HepG2 (cell line): ENCODE data around the gene SLC35F6. TPM values are rescaled to one million over a fixed set of nuclear protein-coding genes. Genes with fewer than 3 reads are reported as not detected.
A peak's percentile ranks its signal among the peaks of the same experiment; 100 is the strongest.

ENCODE experiments used
- FLYWCH1 ChIP-seq: sonication (generic); formaldehyde crosslinking; IDR thresholded peaks from 2 replicates; pipeline ENCODE4 v1.8.1; 2023; ENCODE audit warnings: mild to moderate bottlenecking, missing genetic modification reagents
- ISX ChIP-seq: sonication (generic); formaldehyde crosslinking; conservative IDR thresholded peaks from 2 replicates; pipeline ENCODE4 v1.5.0; 2020; ENCODE audit warnings: missing genetic modification reagents
- JUND ChIP-seq: sonication (generic); formaldehyde crosslinking; IDR thresholded peaks from 2 replicates; pipeline ENCODE4 v1.8.0; 2022; ENCODE audit warnings: mild to moderate bottlenecking, missing genetic modification reagents
- MAZ ChIP-seq, 2 experiments: sonication (generic) in 1 of 2; formaldehyde crosslinking in 1 of 2; IDR thresholded peaks; 2 replicates each; pipeline versions ENCODE4 v1.5.0 to v1.6.1; 2012 to 2020; ENCODE audit warnings: low read depth in 2 of 2, mild to moderate bottlenecking in 2 of 2, borderline replicate concordance in 1 of 2, improper control_type of control experiment in 1 of 2, low read length in 1 of 2, missing genetic modification reagents in 1 of 2, moderate library complexity in 1 of 2
- MED1 ChIP-seq: sonication (generic); formaldehyde crosslinking; IDR thresholded peaks from 2 replicates; pipeline ENCODE4 v1.4.0; 2020; ENCODE audit warnings: missing genetic modification reagents
- MEIS1 ChIP-seq: sonication (generic); formaldehyde crosslinking; IDR thresholded peaks from 2 replicates; pipeline ENCODE4 v1.9.0; 2021; ENCODE audit warnings: mild to moderate bottlenecking, missing genetic modification reagents, moderate library complexity, borderline replicate concordance
- PBX3 ChIP-seq: sonication (generic); formaldehyde crosslinking; IDR thresholded peaks from 2 replicates; pipeline ENCODE4 v1.8.1; 2023; ENCODE audit warnings: missing genetic modification reagents, inconsistent platforms, borderline replicate concordance
- RFX5 ChIP-seq: IDR thresholded peaks from 2 replicates; pipeline ENCODE4 v1.6.1; 2011; ENCODE audit warnings: low read depth, low read length, improper control_type of control experiment
- ZNF234 ChIP-seq: sonication (generic); formaldehyde crosslinking; conservative IDR thresholded peaks from 2 replicates; pipeline ENCODE4 v1.5.1; 2020; ENCODE audit warnings: mild to moderate bottlenecking, missing genetic modification reagents
- ZNF788 ChIP-seq: sonication (generic); formaldehyde crosslinking; IDR thresholded peaks from 2 replicates; pipeline ENCODE4 v1.5.0; 2020; ENCODE audit warnings: mild to moderate bottlenecking, missing genetic modification reagents, borderline replicate concordance
- ZUFSP ChIP-seq: sonication (generic); formaldehyde crosslinking; IDR thresholded peaks from 2 replicates; pipeline ENCODE4 v1.9.0; 2021; ENCODE audit warnings: missing genetic modification reagents, mild to moderate bottlenecking, borderline replicate concordance
- polyA plus RNA-seq, 8 experiments: library from polyadenylated mRNA; depleted of rRNA in 3 of 8; stranded (reverse) in 7 of 8; unstranded in 1 of 8; fragments of >200 nt; fragmentation: Illumina TruSeq in 4 of 8; extraction: Trizol in 4 of 8; gene quantifications; 2 replicates each; pipeline versions ENCODE4 v1.2.1 to v1.2.3, GENCODE V29; 2011 to 2016; ENCODE audit warnings: low read depth in 4 of 8, missing spikeins in 1 of 8, mixed read lengths in 1 of 8; ENCODE audit not compliant: insufficient read depth in 1 of 8
- total RNA-seq, 5 experiments: library from RNA; depleted of rRNA; stranded (reverse); fragments of >200 nt; fragmentation: Illumina TruSeq; extraction: Trizol; gene quantifications; 2 replicates each; pipeline ENCODE4 v1.2.3, GENCODE V29; 2016; ENCODE audit warnings: low read depth in 1 of 5
- TF ChIP-seq, protein P1 (sequence below): sonication (generic); formaldehyde crosslinking; IDR thresholded peaks from 2 replicates; pipeline ENCODE4 v1.4.0; 2020; ENCODE audit warnings: missing genetic modification reagents
- TF ChIP-seq, protein P2 (sequence below): sonication (generic); formaldehyde crosslinking; IDR thresholded peaks from 2 replicates; pipeline ENCODE4 v1.5.1; 2020; ENCODE audit warnings: mild to moderate bottlenecking, missing genetic modification reagents, moderate library complexity
- TF ChIP-seq, protein P3 (sequence below): sonication (generic); formaldehyde crosslinking; IDR thresholded peaks from 2 replicates; pipeline ENCODE4 v1.4.0; 2020; ENCODE audit warnings: mild to moderate bottlenecking, missing genetic modification reagents, borderline replicate concordance

The SLC35F6 gene
- total and polyA plus RNA-seq, 2 of the 13 experiments (the other 11 are each of a cell fraction or from before 2014, with no cell fraction given): 15.2 to 21.2 TPM

GRCh38 chr2:26735883-26736588 lies 28.0 kb upstream of the SLC35F6 start (continued):
- no peak for TF ChIP-seq RFX5
- TF ChIP-seq, protein P1, sequence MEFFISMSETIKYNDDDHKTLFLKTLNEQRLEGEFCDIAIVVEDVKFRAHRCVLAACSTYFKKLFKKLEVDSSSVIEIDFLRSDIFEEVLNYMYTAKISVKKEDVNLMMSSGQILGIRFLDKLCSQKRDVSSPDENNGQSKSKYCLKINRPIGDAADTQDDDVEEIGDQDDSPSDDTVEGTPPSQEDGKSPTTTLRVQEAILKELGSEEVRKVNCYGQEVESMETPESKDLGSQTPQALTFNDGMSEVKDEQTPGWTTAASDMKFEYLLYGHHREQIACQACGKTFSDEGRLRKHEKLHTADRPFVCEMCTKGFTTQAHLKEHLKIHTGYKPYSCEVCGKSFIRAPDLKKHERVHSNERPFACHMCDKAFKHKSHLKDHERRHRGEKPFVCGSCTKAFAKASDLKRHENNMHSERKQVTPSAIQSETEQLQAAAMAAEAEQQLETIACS: no peak
- TF ChIP-seq, protein P2, sequence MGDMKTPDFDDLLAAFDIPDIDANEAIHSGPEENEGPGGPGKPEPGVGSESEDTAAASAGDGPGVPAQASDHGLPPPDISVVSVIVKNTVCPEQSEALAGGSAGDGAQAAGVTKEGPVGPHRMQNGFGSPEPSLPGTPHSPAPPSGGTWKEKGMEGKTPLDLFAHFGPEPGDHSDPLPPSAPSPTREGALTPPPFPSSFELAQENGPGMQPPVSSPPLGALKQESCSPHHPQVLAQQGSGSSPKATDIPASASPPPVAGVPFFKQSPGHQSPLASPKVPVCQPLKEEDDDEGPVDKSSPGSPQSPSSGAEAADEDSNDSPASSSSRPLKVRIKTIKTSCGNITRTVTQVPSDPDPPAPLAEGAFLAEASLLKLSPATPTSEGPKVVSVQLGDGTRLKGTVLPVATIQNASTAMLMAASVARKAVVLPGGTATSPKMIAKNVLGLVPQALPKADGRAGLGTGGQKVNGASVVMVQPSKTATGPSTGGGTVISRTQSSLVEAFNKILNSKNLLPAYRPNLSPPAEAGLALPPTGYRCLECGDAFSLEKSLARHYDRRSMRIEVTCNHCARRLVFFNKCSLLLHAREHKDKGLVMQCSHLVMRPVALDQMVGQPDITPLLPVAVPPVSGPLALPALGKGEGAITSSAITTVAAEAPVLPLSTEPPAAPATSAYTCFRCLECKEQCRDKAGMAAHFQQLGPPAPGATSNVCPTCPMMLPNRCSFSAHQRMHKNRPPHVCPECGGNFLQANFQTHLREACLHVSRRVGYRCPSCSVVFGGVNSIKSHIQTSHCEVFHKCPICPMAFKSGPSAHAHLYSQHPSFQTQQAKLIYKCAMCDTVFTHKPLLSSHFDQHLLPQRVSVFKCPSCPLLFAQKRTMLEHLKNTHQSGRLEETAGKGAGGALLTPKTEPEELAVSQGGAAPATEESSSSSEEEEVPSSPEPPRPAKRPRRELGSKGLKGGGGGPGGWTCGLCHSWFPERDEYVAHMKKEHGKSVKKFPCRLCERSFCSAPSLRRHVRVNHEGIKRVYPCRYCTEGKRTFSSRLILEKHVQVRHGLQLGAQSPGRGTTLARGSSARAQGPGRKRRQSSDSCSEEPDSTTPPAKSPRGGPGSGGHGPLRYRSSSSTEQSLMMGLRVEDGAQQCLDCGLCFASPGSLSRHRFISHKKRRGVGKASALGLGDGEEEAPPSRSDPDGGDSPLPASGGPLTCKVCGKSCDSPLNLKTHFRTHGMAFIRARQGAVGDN (CRISPR knock-in tag): peak; percentile 51
- no peak for TF ChIP-seq ISX (CRISPR knock-in tag)
- no peak for TF ChIP-seq ZUFSP (CRISPR knock-in tag)
- no peak for TF ChIP-seq ZNF234 (CRISPR knock-in tag)
- no peak for TF ChIP-seq MAZ (IDR thresholded peaks at IDR 0.05; ENCODE audit: borderline replicate concordance, low read depth, low read length)
- peak; percentile 35; the same call in 1 of the 2 replicates for TF ChIP-seq MAZ (CRISPR knock-in tag; IDR thresholded peaks at IDR 0.05; ENCODE audit: low read depth)
- TF ChIP-seq MED1 (CRISPR knock-in tag): peak; percentile 80
- TF ChIP-seq JUND (CRISPR knock-in tag): no peak
- TF ChIP-seq, protein P3, sequence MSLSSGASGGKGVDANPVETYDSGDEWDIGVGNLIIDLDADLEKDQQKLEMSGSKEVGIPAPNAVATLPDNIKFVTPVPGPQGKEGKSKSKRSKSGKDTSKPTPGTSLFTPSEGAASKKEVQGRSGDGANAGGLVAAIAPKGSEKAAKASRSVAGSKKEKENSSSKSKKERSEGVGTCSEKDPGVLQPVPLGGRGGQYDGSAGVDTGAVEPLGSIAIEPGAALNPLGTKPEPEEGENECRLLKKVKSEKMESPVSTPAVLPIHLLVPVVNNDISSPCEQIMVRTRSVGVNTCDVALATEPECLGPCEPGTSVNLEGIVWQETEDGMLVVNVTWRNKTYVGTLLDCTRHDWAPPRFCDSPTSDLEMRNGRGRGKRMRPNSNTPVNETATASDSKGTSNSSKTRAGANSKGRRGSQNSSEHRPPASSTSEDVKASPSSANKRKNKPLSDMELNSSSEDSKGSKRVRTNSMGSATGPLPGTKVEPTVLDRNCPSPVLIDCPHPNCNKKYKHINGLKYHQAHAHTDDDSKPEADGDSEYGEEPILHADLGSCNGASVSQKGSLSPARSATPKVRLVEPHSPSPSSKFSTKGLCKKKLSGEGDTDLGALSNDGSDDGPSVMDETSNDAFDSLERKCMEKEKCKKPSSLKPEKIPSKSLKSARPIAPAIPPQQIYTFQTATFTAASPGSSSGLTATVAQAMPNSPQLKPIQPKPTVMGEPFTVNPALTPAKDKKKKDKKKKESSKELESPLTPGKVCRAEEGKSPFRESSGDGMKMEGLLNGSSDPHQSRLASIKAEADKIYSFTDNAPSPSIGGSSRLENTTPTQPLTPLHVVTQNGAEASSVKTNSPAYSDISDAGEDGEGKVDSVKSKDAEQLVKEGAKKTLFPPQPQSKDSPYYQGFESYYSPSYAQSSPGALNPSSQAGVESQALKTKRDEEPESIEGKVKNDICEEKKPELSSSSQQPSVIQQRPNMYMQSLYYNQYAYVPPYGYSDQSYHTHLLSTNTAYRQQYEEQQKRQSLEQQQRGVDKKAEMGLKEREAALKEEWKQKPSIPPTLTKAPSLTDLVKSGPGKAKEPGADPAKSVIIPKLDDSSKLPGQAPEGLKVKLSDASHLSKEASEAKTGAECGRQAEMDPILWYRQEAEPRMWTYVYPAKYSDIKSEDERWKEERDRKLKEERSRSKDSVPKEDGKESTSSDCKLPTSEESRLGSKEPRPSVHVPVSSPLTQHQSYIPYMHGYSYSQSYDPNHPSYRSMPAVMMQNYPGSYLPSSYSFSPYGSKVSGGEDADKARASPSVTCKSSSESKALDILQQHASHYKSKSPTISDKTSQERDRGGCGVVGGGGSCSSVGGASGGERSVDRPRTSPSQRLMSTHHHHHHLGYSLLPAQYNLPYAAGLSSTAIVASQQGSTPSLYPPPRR (CRISPR knock-in tag): peak; percentile 64; the same call in 1 of the 2 replicates
- TF ChIP-seq FLYWCH1 (CRISPR knock-in tag): 0 out of 2 replicates have a peak, but pooled peaks have one; percentile 47
- peak; percentile 26; the same call in 1 of the 2 replicates for TF ChIP-seq ZNF788
- no peak for TF ChIP-seq MEIS1 (CRISPR knock-in tag)
- no peak for TF ChIP-seq PBX3
